SK-N-SH (cell line): ENCODE results near the gene C12orf50. TPM values are rescaled to one million over a fixed set of nuclear protein-coding genes. Genes with fewer than 3 reads are reported as not detected.

ENCODE experiments used
- CTCF ChIA-PET: fragments of 300-600, 350-600 bp; formaldehyde crosslinking; extraction: SDS; loops from one replicate; lab custom pipeline; 2021; lab: Yijun Ruan, JAX
- POLR2A ChIA-PET: fragments of 350-600 bp; sonication (Branson Sonifier 250); formaldehyde crosslinking; extraction: SDS; loops from one replicate; lab custom pipeline; 2020; ENCODE audit warnings: antibody characterized with exemption, inconsistent platforms; lab: Yijun Ruan, JAX
- DNase-seq: peaks from one replicate; pipeline ENCODE4 v3.0.0; 2012
- H2AFZ ChIP-seq: fragments of 200-600 bp; sonication (generic); 2 replicates; pipeline ENCODE4 v1.8.1; 2016; ENCODE audit warnings: antibody characterized with exemption, mild to moderate bottlenecking, low read depth
- H3F3A ChIP-seq: fragments of 200-600 bp; sonication (generic); replicated peaks from 2 replicates; pipeline ENCODE3; 2016; ENCODE audit warnings: antibody characterized with exemption, mild to moderate bottlenecking; ENCODE audit not compliant: insufficient read depth
- H3K27ac ChIP-seq, 2 experiments: fragments of 200-500 bp in 1 of 2; fragments of 200-600 bp in 1 of 2; sonication (Bioruptor generic) in 1 of 2; sonication (generic), shearing (Covaris generic) in 1 of 2; 2 replicates each; pipeline versions ENCODE4 v1.5.1 to v1.6.1; 2014 to 2016; ENCODE audit warnings: low read depth in 2 of 2, inconsistent platforms in 1 of 2, low read length in 1 of 2, mild to moderate bottlenecking in 1 of 2, mixed read lengths in 1 of 2
- H3K27me3 ChIP-seq: fragments of 200-600 bp; sonication (generic), shearing (Covaris generic); 2 replicates; pipeline ENCODE4 v1.6.1; 2016; ENCODE audit warnings: mixed run types; ENCODE audit not compliant: insufficient read depth
- H3K36me3 ChIP-seq, 2 experiments: fragments of 200-500 bp in 1 of 2; fragments of 200-600 bp in 1 of 2; sonication (Bioruptor generic) in 1 of 2; sonication (generic) in 1 of 2; replicated peaks in 1 of 2; 2 replicates each; pipeline versions ENCODE3 to v1.5.1; 2014 to 2016; ENCODE audit warnings: low read length in 1 of 2, mild to moderate bottlenecking in 1 of 2; ENCODE audit not compliant: insufficient read depth in 2 of 2, control insufficient read depth in 1 of 2
- H3K4me1 ChIP-seq, 2 experiments: fragments of 200-500 bp in 1 of 2; fragments of 200-600 bp in 1 of 2; sonication (Bioruptor generic) in 1 of 2; sonication (generic), shearing (Covaris generic) in 1 of 2; 2 replicates each; pipeline versions ENCODE4 v1.5.1 to v1.6.1; 2014 to 2016; ENCODE audit warnings: low read depth in 1 of 2, low read length in 1 of 2, mixed run types in 1 of 2; ENCODE audit not compliant: insufficient read depth in 2 of 2, control insufficient read depth in 1 of 2
- H3K4me2 ChIP-seq: fragments of 200-600 bp; sonication (generic), shearing (Covaris generic); 2 replicates; pipeline ENCODE4 v1.6.1; 2017; ENCODE audit warnings: mixed run types
- H3K4me3 ChIP-seq, 2 experiments: fragments of 200-500 bp in 1 of 2; fragments of 200-600 bp in 1 of 2; sonication (Bioruptor generic) in 1 of 2; sonication (generic), shearing (Covaris generic) in 1 of 2; 2 replicates each; pipeline versions ENCODE4 v1.5.1 to v1.8.1; 2014 to 2016; ENCODE audit warnings: low read depth in 2 of 2, inconsistent platforms in 1 of 2, low read length in 1 of 2, mild to moderate bottlenecking in 1 of 2, mixed read lengths in 1 of 2, moderate library complexity in 1 of 2
- H3K79me2 ChIP-seq: fragments of 200-600 bp; sonication (generic); 2 replicates; pipeline ENCODE4 v1.8.1; 2017; ENCODE audit warnings: mild to moderate bottlenecking; ENCODE audit not compliant: insufficient read depth
- H3K9ac ChIP-seq: fragments of 200-600 bp; sonication (generic); 2 replicates; pipeline ENCODE4 v1.6.1; 2017; ENCODE audit warnings: mixed run types
- H3K9me2 ChIP-seq: fragments of 200-600 bp; sonication (generic); 2 replicates; pipeline ENCODE4 v1.6.1; 2017; ENCODE audit warnings: mixed run types
- H3K9me3 ChIP-seq: fragments of 200-600 bp; sonication (generic); 2 replicates; pipeline ENCODE4 v1.6.1; 2017; ENCODE audit warnings: mixed run types, mild to moderate bottlenecking, moderate library complexity
- H4K20me1 ChIP-seq: fragments of 200-600 bp; sonication (generic); 2 replicates; pipeline ENCODE4 v1.6.1; 2017; ENCODE audit warnings: mild to moderate bottlenecking, mixed run types; ENCODE audit not compliant: insufficient read depth
- ELF1 ChIP-seq: IDR thresholded peaks from 2 replicates; pipeline ENCODE4 v1.4.0; 2012
- EP300 ChIP-seq, 2 experiments: IDR thresholded peaks; 2 replicates each; pipeline versions ENCODE4 v1.4.0 to v1.6.1; 2012; ENCODE audit warnings: borderline replicate concordance in 1 of 2, low read depth in 1 of 2, low read length in 1 of 2
- FOSL2 ChIP-seq: IDR thresholded peaks from 2 replicates; pipeline ENCODE4 v1.4.0; 2012; ENCODE audit warnings: low read depth, mild to moderate bottlenecking, moderate library complexity, borderline replicate concordance
- FOXM1 ChIP-seq: IDR thresholded peaks from 2 replicates; pipeline ENCODE4 v1.4.0; 2012; ENCODE audit warnings: low read depth, mild to moderate bottlenecking
- GABPA ChIP-seq: IDR thresholded peaks from 2 replicates; pipeline ENCODE4 v1.4.0; 2012; ENCODE audit warnings: low read depth, mild to moderate bottlenecking
- GATA2 ChIP-seq: sonication (generic); formaldehyde crosslinking; IDR thresholded peaks from 2 replicates; pipeline ENCODE4 v1.5.0; 2020; ENCODE audit warnings: mild to moderate bottlenecking, missing genetic modification reagents
- JUND ChIP-seq: IDR thresholded peaks from 2 replicates; pipeline ENCODE4 v1.4.0; 2012
- MEF2A ChIP-seq: IDR thresholded peaks from 2 replicates; pipeline ENCODE4 v1.4.0; 2012; ENCODE audit warnings: low read depth, borderline replicate concordance
- POLR2AphosphoS5 ChIP-seq: IDR thresholded peaks from 2 replicates; pipeline ENCODE4 v1.6.1; 2012; ENCODE audit warnings: low read depth, low read length
- RAD21 ChIP-seq: IDR thresholded peaks from 2 replicates; pipeline ENCODE4 v1.6.1; 2012; ENCODE audit warnings: mild to moderate bottlenecking, low read length
- RCOR1 ChIP-seq: fragments of 150-350 bp; IDR thresholded peaks from 2 replicates; pipeline ENCODE4 v1.6.1; 2017; ENCODE audit warnings: antibody characterized with exemption, low read length
- RXRA ChIP-seq: IDR thresholded peaks from 2 replicates; pipeline ENCODE4 v1.4.0; 2012; ENCODE audit warnings: low read depth, mild to moderate bottlenecking, borderline replicate concordance
- TAF1 ChIP-seq: IDR thresholded peaks from 2 replicates; pipeline ENCODE4 v1.6.1; 2012; ENCODE audit warnings: low read depth, mild to moderate bottlenecking, low read length, moderate library complexity, borderline replicate concordance
- TCF12 ChIP-seq: IDR thresholded peaks from 2 replicates; pipeline ENCODE4 v1.4.0; 2012
- USF1 ChIP-seq: IDR thresholded peaks from 2 replicates; pipeline ENCODE4 v1.4.0; 2012; ENCODE audit warnings: low read depth, borderline replicate concordance
- YY1 ChIP-seq: IDR thresholded peaks from 2 replicates; pipeline ENCODE4 v1.4.0; 2012; ENCODE audit warnings: low read depth, mild to moderate bottlenecking
- ZBTB33 ChIP-seq: IDR thresholded peaks from 2 replicates; pipeline ENCODE4 v1.4.0; 2012; ENCODE audit warnings: low read depth, borderline replicate concordance
- WGBS: methylation state at CpG from one replicate; pipeline ENCODE4 v1.1.6; 2017; ENCODE audit warnings: low lambda C conversion rate; 5-methylcytosine and 5-hydroxymethylcytosine counted together
- polyA plus RNA-seq, 3 experiments: library from polyadenylated mRNA; depleted of rRNA; stranded (reverse); fragments of >200 nt; gene quantifications; 2 replicates each; pipeline ENCODE4 v1.2.3, GENCODE V29; 2012
- TF ChIP-seq, protein P1 (sequence below): IDR thresholded peaks from 2 replicates; pipeline ENCODE4; 2012
- TF ChIP-seq, protein P2 (sequence below): fragments of 150-350 bp; IDR thresholded peaks from 2 replicates; pipeline ENCODE4 v1.6.1; 2017; ENCODE audit warnings: antibody characterized with exemption, low read length, low read depth, borderline replicate concordance

C12orf50 gene
- 0.03 and 0.10 TPM in 2 replicates for polyA plus RNA-seq (2012; rRNA removed)
- polyA plus RNA-seq (2012; cell fraction: cytosol; rRNA removed), result 0.03 and 0.07 TPM in 2 replicates
- 0.04 and 0.13 TPM in 2 replicates for polyA plus RNA-seq (2012; cell fraction: nucleus; rRNA removed)

DNA sequence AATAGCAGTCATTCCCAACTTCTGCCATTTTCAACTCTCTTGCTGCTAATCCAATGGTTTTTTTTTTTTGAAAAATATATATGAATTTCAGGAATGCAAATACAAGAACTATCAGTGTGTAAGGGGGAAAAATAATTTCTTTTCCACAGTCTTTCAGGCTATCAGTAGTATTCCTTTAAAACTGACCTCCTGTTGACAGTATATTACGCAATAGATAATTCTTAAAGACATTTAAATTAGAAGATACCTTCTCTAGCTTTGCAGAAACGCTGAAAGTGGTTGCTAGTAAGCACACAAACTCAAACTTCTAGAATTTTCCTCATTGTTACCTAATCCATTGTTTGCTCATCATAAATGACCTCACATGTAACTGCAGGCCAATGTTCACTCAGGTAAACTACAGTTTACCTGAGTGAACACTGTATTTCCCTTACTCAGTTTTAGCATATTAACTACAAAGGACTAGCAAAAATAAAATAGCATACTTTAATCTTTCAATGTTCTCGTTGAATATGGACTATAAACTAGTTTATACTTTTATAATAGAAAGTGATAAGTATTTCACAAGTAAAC, at the start of gene C12orf50:
Gene C12orf50 (minus strand): TSS at position 309 of the 573 bp plus-strand sequence. CDS start 2,439 bp downstream, outside the sequence.
- 36% methylated on average over 3 of the region's 3 CpGs for WGBS
- no peak within 1 kb of the TSS for H3K27ac ChIP-seq
- no peak within 1 kb of the TSS for H3K4me3 ChIP-seq
- DNase-seq, result no peak
- H3K36me3 ChIP-seq, result no peaks in the 10 kb centered on the region
- TF ChIP-seq YY1 (no peak), FOSL2 (no peak), EP300 (IDR thresholded peaks at IDR 0.05; ENCODE audit: borderline replicate concordance in 1 of 2, low read depth in 1 of 2, low read length in 1 of 2) (no peak), TCF12 (no peak), JUND (no peak), FOXM1 (no peak), RXRA (no peak), USF1 (no peak), GATA2 (CRISPR knock-in tag) (no peak), RAD21 (no peak), TAF1 (no peak), GABPA (no peak), MEF2A (no peak), POLR2AphosphoS5 (no peak), RCOR1 (no peak), ZBTB33 (no peak), ELF1 (no peak)
- TF ChIP-seq, protein P1, sequence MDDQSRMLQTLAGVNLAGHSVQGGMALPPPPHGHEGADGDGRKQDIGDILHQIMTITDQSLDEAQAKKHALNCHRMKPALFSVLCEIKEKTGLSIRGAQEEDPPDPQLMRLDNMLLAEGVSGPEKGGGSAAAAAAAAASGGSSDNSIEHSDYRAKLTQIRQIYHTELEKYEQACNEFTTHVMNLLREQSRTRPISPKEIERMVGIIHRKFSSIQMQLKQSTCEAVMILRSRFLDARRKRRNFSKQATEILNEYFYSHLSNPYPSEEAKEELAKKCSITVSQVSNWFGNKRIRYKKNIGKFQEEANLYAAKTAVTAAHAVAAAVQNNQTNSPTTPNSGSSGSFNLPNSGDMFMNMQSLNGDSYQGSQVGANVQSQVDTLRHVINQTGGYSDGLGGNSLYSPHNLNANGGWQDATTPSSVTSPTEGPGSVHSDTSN, result no peak
- TF ChIP-seq, protein P2, sequence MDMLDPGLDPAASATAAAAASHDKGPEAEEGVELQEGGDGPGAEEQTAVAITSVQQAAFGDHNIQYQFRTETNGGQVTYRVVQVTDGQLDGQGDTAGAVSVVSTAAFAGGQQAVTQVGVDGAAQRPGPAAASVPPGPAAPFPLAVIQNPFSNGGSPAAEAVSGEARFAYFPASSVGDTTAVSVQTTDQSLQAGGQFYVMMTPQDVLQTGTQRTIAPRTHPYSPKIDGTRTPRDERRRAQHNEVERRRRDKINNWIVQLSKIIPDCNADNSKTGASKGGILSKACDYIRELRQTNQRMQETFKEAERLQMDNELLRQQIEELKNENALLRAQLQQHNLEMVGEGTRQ, result no peak
- TF ChIP-seq, all 33 proteins: peak for 0
- no peak within 1 kb of the TSS for H3K9ac ChIP-seq
- no peaks in the 10 kb centered on the region for H3K9me2 ChIP-seq
- ChIA-PET POLR2A (no interaction called here), CTCF (no interaction called here)
- no peaks in the 10 kb centered on the region for H3K79me2 ChIP-seq
- no peaks in the 10 kb centered on the region for H4K20me1 ChIP-seq
- no peaks in the 10 kb centered on the region for H3K9me3 ChIP-seq
- no peak within 1 kb of the TSS for H3K4me2 ChIP-seq
- no peaks in the 10 kb centered on the region for H3F3A ChIP-seq
- no peaks in the 10 kb centered on the region for H3K4me1 ChIP-seq
- no peak within 1 kb of the TSS for H2AFZ ChIP-seq
- no peaks in the 10 kb centered on the region for H3K27me3 ChIP-seq
